PC-3 (cell line): ENCODE results near the gene SLC3A2. TPM values are rescaled to one million over a fixed set of nuclear protein-coding genes. Genes with fewer than 3 reads are reported as not detected.

Source experiments
- ATAC-seq: fragments of 200-7000 bp; cut with Tn5 transposase; 2 replicates; pipeline ENCODE4 v1.9.1; 2020; ENCODE audit warnings: mild to moderate bottlenecking, moderate library complexity
- BruUV-seq: library from RNA; stranded (reverse); fragments of 400-500 nt; replicated peaks from 2 replicates; lab custom pipeline; 2021; lab: Mats Ljungman, UMichigan
- CTCF ChIA-PET: fragments of 300-600 bp; sonication (Branson Sonifier 250); formaldehyde crosslinking; loops from one replicate; lab custom pipeline; 2022; ENCODE audit warnings: antibody characterized with exemption; lab: Charles Lee
- POLR2A ChIA-PET: fragments of 300-600 bp; sonication (Branson Sonifier 250); formaldehyde crosslinking; loops from one replicate; lab custom pipeline; 2022; ENCODE audit warnings: antibody characterized with exemption; ENCODE audit not compliant: unreplicated experiment; lab: Charles Lee
- DNase-seq: peaks from one replicate; pipeline ENCODE4 v3.0.0-alpha.2; 2015
- H2AFZ ChIP-seq: fragments of 300-600 bp; sonication (generic); 2 replicates; pipeline ENCODE4 v1.6.0; 2016; ENCODE audit warnings: antibody characterized with exemption, low read length
- H3F3A ChIP-seq: fragments of 300-600 bp; sonication (generic); one replicate; pipeline ENCODE4 v1.6.0; 2017; ENCODE audit warnings: antibody characterized with exemption, low read length, control low read depth, mild to moderate bottlenecking; ENCODE audit not compliant: unreplicated experiment
- H3K27ac ChIP-seq: fragments of 300-600 bp; sonication (generic); 2 replicates; pipeline ENCODE4 v1.5.1; 2016; ENCODE audit warnings: mild to moderate bottlenecking, low read length
- H3K27me3 ChIP-seq: fragments of 300-600 bp; sonication (generic); 2 replicates; pipeline ENCODE4 v1.6.1; 2016; ENCODE audit warnings: low read length, mixed read lengths
- H3K36me3 ChIP-seq: fragments of 300-600 bp; sonication (generic); 2 replicates; pipeline ENCODE4 v1.6.1; 2016; ENCODE audit warnings: low read depth, mixed run types, low read length, mixed read lengths
- H3K4me1 ChIP-seq: fragments of 300-600 bp; sonication (generic); 2 replicates; pipeline ENCODE4 v1.5.1; 2016; ENCODE audit warnings: low read length; ENCODE audit not compliant: insufficient read depth
- H3K4me2 ChIP-seq: fragments of 300-600 bp; sonication (generic); 2 replicates; pipeline ENCODE4 v1.6.0; 2016; ENCODE audit warnings: low read length
- H3K4me3 ChIP-seq: fragments of 300-600 bp; sonication (generic); 2 replicates; pipeline ENCODE4 v1.5.1; 2016; ENCODE audit warnings: mild to moderate bottlenecking, low read length, mixed read lengths
- H3K79me2 ChIP-seq: fragments of 300-600 bp; sonication (generic); 2 replicates; pipeline ENCODE4 v1.6.1; 2017; ENCODE audit warnings: low read length, mixed read lengths
- H3K9ac ChIP-seq: fragments of 300-600 bp; sonication (generic); 2 replicates; pipeline ENCODE4 v1.6.0; 2016; ENCODE audit warnings: mild to moderate bottlenecking, low read length
- H3K9me2 ChIP-seq: fragments of 300-600 bp; sonication (generic); replicated peaks from 2 replicates; pipeline ENCODE4 v1.6.1; 2016; ENCODE audit warnings: mixed run types, low read length, mixed read lengths
- H3K9me3 ChIP-seq: fragments of 300-600 bp; sonication (generic); 2 replicates; pipeline ENCODE4 v1.6.1; 2016; ENCODE audit warnings: low read length, mixed read lengths
- H4K20me1 ChIP-seq: fragments of 300-600 bp; sonication (generic); 2 replicates; pipeline ENCODE4 v1.6.1; 2016; ENCODE audit warnings: low read length, mixed read lengths
- CTCF ChIP-seq: fragments of 300-600 bp; sonication (generic); conservative IDR thresholded peaks from 2 replicates; pipeline ENCODE4 v1.5.1; 2017; ENCODE audit warnings: antibody characterized with exemption, low read depth, mild to moderate bottlenecking, low read length
- EZH2 ChIP-seq: fragments of 300-600 bp; sonication (generic); IDR thresholded peaks from one replicate; pipeline ENCODE4 v1.6.1; 2017; ENCODE audit warnings: antibody characterized with exemption, mild to moderate bottlenecking, low read length; ENCODE audit not compliant: unreplicated experiment
- EZH2phosphoT487 ChIP-seq: fragments of 300-600 bp; sonication (generic); IDR thresholded peaks from 2 replicates; pipeline ENCODE4 v1.6.1; 2018; ENCODE audit warnings: mild to moderate bottlenecking, antibody characterized with exemption, low read length, borderline replicate concordance
- intact Hi-C: fragments of 100-400 bp; cut with micrococcal nuclease; formaldehyde crosslinking; loops from 2 replicates; pipeline ENCODE4 v1.9.0; 2023
- total RNA-seq: library from RNA; depleted of rRNA; stranded (reverse); fragments of >200 nt; gene quantifications from 2 replicates; pipeline ENCODE4 v1.2.3, GENCODE V29; 2014

The SLC3A2 gene
- total RNA-seq, 1 experiment from 2014 or later = 243 TPM

GRCh38 chr11:62876712-62877111 lies 4.0 kb upstream of the SLC3A2 start:
- intact Hi-C loops = no loop called here
- no peak overlapping the region for H3K27ac ChIP-seq
- DNase-seq (no peak), ATAC-seq (no peak)
- no peaks in the 10 kb centered on the region for H3K9me2 ChIP-seq
- TF ChIP-seq CTCF (no peak), EZH2phosphoT487 (no peak), EZH2 (no peak)
- peaks cover 12% of the 10 kb centered on the region for H3F3A ChIP-seq
- peaks cover 27% of the 10 kb centered on the region for H3K36me3 ChIP-seq
- ChIA-PET CTCF (no interaction called here), POLR2A (no interaction called here)
- H3K27me3 ChIP-seq = no peaks in the 10 kb centered on the region
- no peaks in the 10 kb centered on the region for H3K9me3 ChIP-seq
- H3K4me1 ChIP-seq = peaks cover 14% of the 10 kb centered on the region
- H3K4me3 ChIP-seq = no peak overlapping the region
- H2AFZ ChIP-seq = no peak overlapping the region
- peaks cover 7% of the 10 kb centered on the region; the same call in 1 of the 2 replicates for H4K20me1 ChIP-seq
- no TSS peak for BruUV-seq
- H3K4me2 ChIP-seq = no peak overlapping the region
- no peak overlapping the region for H3K9ac ChIP-seq
- H3K79me2 ChIP-seq = peaks cover 70% of the 10 kb centered on the region

GRCh38 chr11:62879235-62879978 lies 1.3 kb upstream of the SLC3A2 start:
- ChIA-PET POLR2A (interaction anchor here (0.6 to 0.9 kb wide), 5 partner anchors 24 to 687 kb away, joined by 3 to 5 read pairs (median 3); no protein-coding TSS in a partner anchor), CTCF (interaction anchor here (1.0 kb wide), 1 partner anchor 24 kb away, joined by 3 read pairs; no protein-coding TSS in a partner anchor)
- ATAC-seq = no peak; the same call in 1 of the 2 replicates
- Histone ChIP-seq H2AFZ (no peak overlapping the region), H3K27me3 (no peaks in the 10 kb centered on the region), H3K4me3 (peak overlapping the region; percentile 85), H3K79me2 (peaks cover 78% of the 10 kb centered on the region), H3K9me3 (no peaks in the 10 kb centered on the region), H3K36me3 (peaks cover 43% of the 10 kb centered on the region), H3K4me2 (peak overlapping the region; percentile 95), H3K9me2 (no peaks in the 10 kb centered on the region), H4K20me1 (peaks cover 34% of the 10 kb centered on the region), H3K4me1 (peaks cover 33% of the 10 kb centered on the region), H3K27ac (peak overlapping the region; percentile 93), H3F3A (peaks cover 12% of the 10 kb centered on the region), H3K9ac (peak overlapping the region; percentile 99)
- DNase-seq = no peak
- BruUV-seq = no TSS peak
- TF ChIP-seq CTCF (no peak), EZH2 (no peak), EZH2phosphoT487 (no peak)
- intact Hi-C loops = no loop called here
